8988T (cell line): ENCODE data around the gene MCAM.

Experiments used
- DNase-seq: peaks from one replicate; pipeline ENCODE4 v3.0.0; 2011

The MCAM gene

GRCh38 chr11:119316729-119317591 is at the start of gene MCAM:
Gene MCAM (minus strand): TSS chr11:119317130. CDS start chr11:119317101, 29 bp downstream.
- DNase-seq, result no peak

- no peak for DNase-seq
Observed at GRCh38 chr11:119365071-119365591, 48.2 kb upstream of the MCAM start.

- DNase-seq, result peak; percentile 74
Observed at GRCh38 chr11:119363851-119364590, 47.1 kb upstream of the MCAM start.

GRCh38 chr11:119363081-119363850 is 46.3 kb upstream of the MCAM start:
- no peak for DNase-seq

GRCh38 chr11:119362741-119363080 is 45.8 kb upstream of the MCAM start:
- no peak for DNase-seq

GRCh38 chr11:119361941-119362725 is 45.2 kb upstream of the MCAM start:
- DNase-seq, result no peak

GRCh38 chr11:119361056-119361787 is 44.3 kb upstream of the MCAM start:
- DNase-seq, result peak; percentile 92

- no peak for DNase-seq
Observed at GRCh38 chr11:119359365-119360214, 42.7 kb upstream of the MCAM start.

GRCh38 chr11:119357074-119357473 is 40.1 kb upstream of the MCAM start:
- no peak for DNase-seq

GRCh38 chr11:119356349-119357031 is 39.6 kb upstream of the MCAM start:
- DNase-seq, result no peak

- DNase-seq, result no peak
Observed at GRCh38 chr11:119355091-119355843, 38.3 kb upstream of the MCAM start.

GRCh38 chr11:119352857-119353260 is 35.9 kb upstream of the MCAM start:
- DNase-seq, result no peak

GRCh38 chr11:119351232-119351631 is 34.3 kb upstream of the MCAM start:
- no peak for DNase-seq

GRCh38 chr11:119350302-119350701 is 33.4 kb upstream of the MCAM start:
- DNase-seq, result no peak

GRCh38 chr11:119347940-119348605 is 31.1 kb upstream of the MCAM start:
- peak; percentile 10 for DNase-seq

- peak; percentile 11 for DNase-seq
Observed at GRCh38 chr11:119347242-119347641, 30.3 kb upstream of the MCAM start.

- DNase-seq, result peak; percentile 18
Observed at GRCh38 chr11:119346605-119347004, 29.7 kb upstream of the MCAM start, which contains the start of gene MFRP. Gene MFRP (minus strand): TSS chr11:119346705. CDS start chr11:119346513, 192 bp downstream.

- peak; percentile 5 for DNase-seq
Observed at GRCh38 chr11:119345685-119346084, 28.8 kb upstream of the MCAM start.
